Osteoblast (primary cell): Measurements from ENCODE around the gene GCN1. TPM values are rescaled to one million over a fixed set of nuclear protein-coding genes. Genes with fewer than 3 reads are reported as not detected.
"Not testable (repeated sequence)": the region's sequence is repeated elsewhere in the genome, so short reads cannot be mapped to it uniquely, and the experiment has no call there.

Source experiments
- DNase-seq: peaks from one replicate; pipeline ENCODE4 v3.0.0; 2011; ENCODE audit warnings: low spot score, mixed read lengths; ENCODE audit not compliant: insufficient read length; ENCODE audit errors: missing footprints
- H2AFZ ChIP-seq: 2 replicates; pipeline ENCODE4 v1.6.0; 2011; ENCODE audit warnings: mild to moderate bottlenecking, low read length
- H3K27ac ChIP-seq: 2 replicates; pipeline ENCODE4 v1.5.1; 2011; ENCODE audit warnings: mild to moderate bottlenecking, low read depth, low read length, moderate library complexity
- H3K27me3 ChIP-seq: 2 replicates; pipeline ENCODE4 v1.6.0; 2012; ENCODE audit warnings: mild to moderate bottlenecking, control low read depth, inconsistent platforms, low read length, moderate library complexity; ENCODE audit not compliant: insufficient read depth
- H3K36me3 ChIP-seq: 2 replicates; pipeline ENCODE4 v1.5.1; 2011; ENCODE audit warnings: mild to moderate bottlenecking, low read length, control low read depth, moderate library complexity; ENCODE audit not compliant: insufficient read depth
- H3K4me1 ChIP-seq: 2 replicates; pipeline ENCODE4 v1.5.1; 2011; ENCODE audit warnings: mild to moderate bottlenecking, low read length, control low read depth, moderate library complexity; ENCODE audit not compliant: insufficient read depth
- H3K4me2 ChIP-seq: 2 replicates; pipeline ENCODE4 v1.6.0; 2011; ENCODE audit warnings: mild to moderate bottlenecking, low read length; ENCODE audit not compliant: insufficient read depth
- H3K4me3 ChIP-seq: fragments of 200-600 bp; sonication (generic); 3 replicates; pipeline ENCODE4 v1.5.1; 2012; ENCODE audit warnings: mild to moderate bottlenecking, low read length, inconsistent platforms; ENCODE audit not compliant: insufficient read depth
- H3K79me2 ChIP-seq: 2 replicates; pipeline ENCODE4 v1.6.0; 2012; ENCODE audit warnings: mild to moderate bottlenecking, low read length, control low read depth, inconsistent platforms; ENCODE audit not compliant: insufficient read depth
- H3K9me3 ChIP-seq: 2 replicates; pipeline ENCODE4 v1.5.1; 2011; ENCODE audit warnings: low read depth, low read length, control low read depth
- H4K20me1 ChIP-seq: 2 replicates; pipeline ENCODE4 v1.6.0; 2012; ENCODE audit warnings: mild to moderate bottlenecking, low read length, control low read depth; ENCODE audit not compliant: insufficient read depth
- CTCF ChIP-seq: IDR thresholded peaks from 2 replicates; pipeline ENCODE4 v1.5.1; 2011; ENCODE audit warnings: mild to moderate bottlenecking, low read depth, low read length, moderate library complexity; ENCODE audit errors: extremely low read depth
- total RNA-seq: library from RNA; depleted of rRNA; stranded (reverse); fragments of >200 nt; gene quantifications from 2 replicates; pipeline ENCODE4 v1.2.3, GENCODE V29; 2012

The GCN1 gene
- total RNA-seq, 1 donor = 103 TPM

GRCh38 chr12:120194226-120194533 lies 335 bp downstream of the GCN1 start:
- H4K20me1 ChIP-seq = peaks cover 39% of the 10 kb centered on the region
- H3K36me3 ChIP-seq = peaks cover 53% of the 10 kb centered on the region
- peak overlapping the region; percentile 90 for H3K4me3 ChIP-seq
- H3K79me2 ChIP-seq = peaks cover 87% of the 10 kb centered on the region
- no peak for DNase-seq
- peak overlapping the region; percentile 90 for H3K4me2 ChIP-seq
- no peak for TF ChIP-seq CTCF
- H3K27ac ChIP-seq = peak overlapping the region; percentile 82
- peak overlapping the region; percentile 54 for H2AFZ ChIP-seq
- H3K9me3 ChIP-seq = no peaks in the 10 kb centered on the region
- H3K27me3 ChIP-seq = no peaks in the 10 kb centered on the region
- H3K4me1 ChIP-seq = peaks cover 40% of the 10 kb centered on the region

GRCh38 chr12:120193286-120193685 lies 1.2 kb downstream of the GCN1 start:
- Histone ChIP-seq H3K4me1 (peaks cover 31% of the 10 kb centered on the region), H3K36me3 (peaks cover 51% of the 10 kb centered on the region), H3K4me3 (peak overlapping the region; percentile 90), H3K79me2 (peaks cover 86% of the 10 kb centered on the region), H4K20me1 (peaks cover 30% of the 10 kb centered on the region), H3K4me2 (peak overlapping the region; percentile 90)
- DNase-seq, H3K27ac ChIP-seq, H3K27me3 ChIP-seq, H2AFZ ChIP-seq, H3K9me3 ChIP-seq: not testable (repeated sequence)

- peaks cover 29% of the 10 kb centered on the region for H4K20me1 ChIP-seq
- no peaks in the 10 kb centered on the region for H3K9me3 ChIP-seq
- peaks cover 49% of the 10 kb centered on the region for H3K36me3 ChIP-seq
- H3K27ac ChIP-seq = no peak overlapping the region
- H2AFZ ChIP-seq = no peak overlapping the region
- H3K4me3 ChIP-seq = no peak overlapping the region
- H3K4me2 ChIP-seq = no peak overlapping the region
- TF ChIP-seq CTCF = no peak
- H3K79me2 ChIP-seq = peaks cover 87% of the 10 kb centered on the region
- DNase-seq = no peak
- peaks cover 16% of the 10 kb centered on the region for H3K4me1 ChIP-seq
- no peaks in the 10 kb centered on the region for H3K27me3 ChIP-seq
These were observed 3.5 kb downstream of the GCN1 start for GRCh38 chr12:120190985-120191480.

- no peak for TF ChIP-seq CTCF
- H3K36me3 ChIP-seq = peaks cover 51% of the 10 kb centered on the region
- H3K4me1 ChIP-seq = peaks cover 12% of the 10 kb centered on the region
- H2AFZ ChIP-seq = no peak overlapping the region
- no peak overlapping the region for H3K27ac ChIP-seq
- H3K27me3 ChIP-seq = no peaks in the 10 kb centered on the region
- H3K4me3 ChIP-seq = no peak overlapping the region
- no peak for DNase-seq
- H3K9me3 ChIP-seq = no peaks in the 10 kb centered on the region
- peaks cover 90% of the 10 kb centered on the region for H3K79me2 ChIP-seq
- peaks cover 27% of the 10 kb centered on the region for H4K20me1 ChIP-seq
- no peak overlapping the region for H3K4me2 ChIP-seq
These were observed 4.1 kb downstream of the GCN1 start for GRCh38 chr12:120190386-120190785.
